ENCODE results near the gene IFNK.

IFNK gene

DNA sequence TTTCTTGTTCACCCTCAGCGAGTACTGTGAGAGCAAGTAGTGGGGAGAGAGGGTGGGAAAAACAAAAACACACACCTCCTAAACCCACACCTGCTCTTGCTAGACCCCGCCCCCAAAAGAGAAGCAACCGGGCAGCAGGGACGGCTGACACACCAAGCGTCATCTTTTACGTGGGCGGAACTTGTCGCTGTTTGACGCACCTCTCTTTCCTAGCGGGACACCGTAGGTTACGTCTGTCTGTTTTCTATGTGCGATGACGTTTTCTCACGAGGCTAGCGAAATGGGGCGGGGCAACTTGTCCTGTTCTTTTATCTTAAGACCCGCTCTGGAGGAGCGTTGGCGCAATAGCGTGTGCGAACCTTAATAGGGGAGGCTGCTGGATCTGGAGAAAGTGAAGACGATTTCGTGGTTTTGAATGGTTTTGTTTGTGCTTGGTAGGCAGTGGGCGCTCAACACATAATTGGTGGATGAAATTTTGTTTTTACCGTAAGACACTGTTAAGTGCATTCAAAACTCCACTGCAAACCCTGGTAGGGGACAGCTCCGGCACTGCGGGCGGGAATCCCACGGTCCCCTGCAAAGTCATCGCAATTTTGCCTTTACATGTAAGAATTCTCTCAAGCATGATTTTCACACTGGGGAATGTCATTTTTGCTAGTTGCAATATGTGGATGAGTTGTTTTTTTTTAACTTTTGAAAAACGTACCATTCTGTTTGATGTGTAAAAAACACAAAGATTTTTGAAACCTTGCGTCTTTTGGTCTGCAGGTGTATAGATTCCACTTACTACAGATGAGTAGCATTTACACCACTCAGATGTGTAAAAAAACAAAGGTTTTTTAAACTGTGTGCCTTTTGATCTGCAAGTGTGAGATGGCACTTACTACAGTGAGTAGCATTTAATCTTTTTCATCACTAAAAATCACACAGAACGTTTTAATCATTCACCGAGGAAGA, 49.8 kb downstream of the IFNK start:
- peak; percentile 100 for DNase-seq
